MCF 10A (cell line): ENCODE data around the gene CLEC2D. TPM values are rescaled to one million over a fixed set of nuclear protein-coding genes. Genes with fewer than 3 reads are reported as not detected.

ENCODE experiments used
- BruUV-seq: library from RNA; stranded (reverse); fragments of 400-500 nt; replicated peaks from 2 replicates; lab custom pipeline; 2021; lab: Mats Ljungman, UMichigan
- CTCF ChIA-PET: fragments of 300-600 bp; sonication (Branson Sonifier 250); formaldehyde crosslinking; extraction: SDS; loops from one replicate; lab custom pipeline; 2021; ENCODE audit warnings: antibody characterized with exemption, inconsistent platforms; lab: Yijun Ruan, JAX
- POLR2A ChIA-PET: fragments of 300-600, 350-650 bp; sonication (Branson Sonifier 250); formaldehyde crosslinking; extraction: SDS; loops from one replicate; lab custom pipeline; 2020; ENCODE audit warnings: antibody characterized with exemption, inconsistent platforms; lab: Yijun Ruan, JAX
- DNase-seq: peaks from one replicate; pipeline ENCODE4 v3.0.0-alpha.2; 2018; ENCODE audit not compliant: unreplicated experiment
- H3K27ac Mint-ChIP-seq: one replicate; pipeline ENCODE4 v1.8.0; 2022; ENCODE audit warnings: mild to moderate bottlenecking, low read depth, mixed read lengths; ENCODE audit not compliant: unreplicated experiment
- H3K27me3 Mint-ChIP-seq: one replicate; pipeline ENCODE4 v1.8.0; 2022; ENCODE audit warnings: mixed read lengths; ENCODE audit not compliant: insufficient read depth, unreplicated experiment
- H3K36me3 Mint-ChIP-seq: one replicate; pipeline ENCODE4 v1.8.0; 2022; ENCODE audit warnings: mild to moderate bottlenecking, moderate library complexity, mixed read lengths; ENCODE audit not compliant: insufficient read depth, unreplicated experiment
- H3K4me1 Mint-ChIP-seq: one replicate; pipeline ENCODE4 v1.8.0; 2022; ENCODE audit warnings: mixed read lengths; ENCODE audit not compliant: insufficient read depth, unreplicated experiment
- H3K4me3 Mint-ChIP-seq: one replicate; pipeline ENCODE4 v1.8.0; 2022; ENCODE audit warnings: mild to moderate bottlenecking, moderate library complexity, mixed read lengths; ENCODE audit not compliant: unreplicated experiment
- H3K9me3 Mint-ChIP-seq: one replicate; pipeline ENCODE4 v1.8.0; 2022; ENCODE audit warnings: mixed read lengths; ENCODE audit not compliant: unreplicated experiment
- intact Hi-C: fragments of 100-400 bp; cut with micrococcal nuclease; formaldehyde crosslinking; loops from 2 replicates; pipeline ENCODE4 v1.14.1; 2022
- total RNA-seq: library from RNA; stranded (reverse); gene quantifications from 2 replicates; pipeline ENCODE4 v1.2.3, GENCODE V29; 2022
- TF ChIP-seq, protein P1 (sequence below): fragments of 200-600 bp; IDR thresholded peaks from one replicate; pipeline ENCODE4 v1.8.0; 2022; ENCODE audit warnings: antibody characterized with exemption, mild to moderate bottlenecking; ENCODE audit not compliant: unreplicated experiment

CLEC2D gene
- total RNA-seq, 1 experiment from 2014 or later = 5.1 TPM

DNA sequence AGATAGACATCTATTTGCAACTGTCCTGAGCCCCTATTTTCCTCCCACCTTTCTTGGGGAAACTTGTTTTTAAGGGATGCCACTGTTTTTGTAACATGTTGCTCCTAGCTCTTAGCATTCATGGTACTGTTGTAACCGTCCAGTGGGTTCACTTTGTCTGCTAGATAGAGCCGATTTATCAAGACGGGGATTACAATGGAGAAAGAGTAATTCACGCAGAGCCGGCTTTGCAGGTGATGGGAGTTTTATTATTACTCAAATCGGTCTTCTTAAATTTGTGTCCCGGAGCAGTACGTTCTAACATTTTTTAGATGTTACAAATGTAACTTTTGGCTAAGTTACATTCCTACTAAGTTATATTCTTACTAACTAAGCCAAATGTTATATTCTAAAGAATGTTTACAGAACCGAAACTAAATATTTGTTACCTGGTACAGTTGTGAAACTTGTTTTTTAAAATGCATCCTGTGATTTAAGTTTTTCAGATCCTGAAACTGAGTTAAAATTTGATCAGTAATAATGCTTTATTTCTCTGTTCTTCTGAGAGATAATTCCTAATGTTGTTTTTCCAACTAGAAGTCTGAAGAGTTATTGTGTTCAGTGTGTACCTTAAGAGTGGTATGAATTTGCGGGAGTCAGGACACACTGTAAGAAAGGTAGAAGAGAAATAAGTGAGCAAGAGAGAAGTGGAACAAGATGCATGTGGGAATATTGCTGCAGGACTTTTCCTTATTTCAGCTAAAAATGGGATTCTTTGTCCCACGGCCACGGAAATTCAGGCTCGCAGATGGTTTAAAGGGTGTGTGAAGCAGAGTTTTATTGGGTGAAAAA is 20.6 kb upstream of the CLEC2D start:
- intact Hi-C loops = no loop called here
- TF ChIP-seq, protein P1, sequence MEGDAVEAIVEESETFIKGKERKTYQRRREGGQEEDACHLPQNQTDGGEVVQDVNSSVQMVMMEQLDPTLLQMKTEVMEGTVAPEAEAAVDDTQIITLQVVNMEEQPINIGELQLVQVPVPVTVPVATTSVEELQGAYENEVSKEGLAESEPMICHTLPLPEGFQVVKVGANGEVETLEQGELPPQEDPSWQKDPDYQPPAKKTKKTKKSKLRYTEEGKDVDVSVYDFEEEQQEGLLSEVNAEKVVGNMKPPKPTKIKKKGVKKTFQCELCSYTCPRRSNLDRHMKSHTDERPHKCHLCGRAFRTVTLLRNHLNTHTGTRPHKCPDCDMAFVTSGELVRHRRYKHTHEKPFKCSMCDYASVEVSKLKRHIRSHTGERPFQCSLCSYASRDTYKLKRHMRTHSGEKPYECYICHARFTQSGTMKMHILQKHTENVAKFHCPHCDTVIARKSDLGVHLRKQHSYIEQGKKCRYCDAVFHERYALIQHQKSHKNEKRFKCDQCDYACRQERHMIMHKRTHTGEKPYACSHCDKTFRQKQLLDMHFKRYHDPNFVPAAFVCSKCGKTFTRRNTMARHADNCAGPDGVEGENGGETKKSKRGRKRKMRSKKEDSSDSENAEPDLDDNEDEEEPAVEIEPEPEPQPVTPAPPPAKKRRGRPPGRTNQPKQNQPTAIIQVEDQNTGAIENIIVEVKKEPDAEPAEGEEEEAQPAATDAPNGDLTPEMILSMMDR = no peak
- POLR2A ChIA-PET = interaction anchor here (0.7 to 2.2 kb wide), 9 partner anchors 9 to 302 kb away, joined by 3 to 18 read pairs (median 4); partner anchors contain the start of gene CLEC2B
- Mint-ChIP-seq H3K27ac (peak overlapping the region; percentile 66), H3K4me3 (peak overlapping the region; percentile 77), H3K4me1 (peaks cover 29% of the 10 kb centered on the region), H3K9me3 (no peaks in the 10 kb centered on the region), H3K36me3 (peaks cover 4% of the 10 kb centered on the region), H3K27me3 (no peaks in the 10 kb centered on the region)
- DNase-seq = no peak
- CTCF ChIA-PET = interaction anchor here (0.6 to 1.7 kb wide), 3 partner anchors 17 to 813 kb away, joined by 3 to 6 read pairs (median 4); no protein-coding TSS in a partner anchor
- BruUV-seq = no TSS peak

DNA sequence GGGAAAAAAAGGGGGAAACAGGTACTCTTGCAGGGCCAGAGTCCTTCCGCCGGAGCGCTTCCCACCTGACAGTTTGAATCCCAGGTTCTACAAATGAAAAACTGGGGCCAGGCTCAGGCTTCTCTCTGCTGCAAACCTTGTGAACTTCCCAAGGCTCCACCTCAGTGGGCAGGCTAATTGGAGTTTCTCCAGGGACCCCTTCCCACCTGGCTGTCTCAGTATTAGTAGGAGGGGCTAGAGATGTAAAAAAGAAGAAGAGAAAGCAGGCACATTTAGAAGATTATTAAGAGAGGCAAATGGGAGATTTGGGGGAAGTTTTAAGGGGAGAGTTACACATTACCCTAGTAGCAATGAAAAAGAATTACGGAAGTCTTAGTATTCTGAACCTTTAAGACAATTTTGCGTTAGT is 20.0 kb upstream of the CLEC2D start:
- peak overlapping the region; percentile 77 for H3K4me3 Mint-ChIP-seq
- TF ChIP-seq, protein P1 = no peak
- peak overlapping the region; percentile 66 for H3K27ac Mint-ChIP-seq
- H3K27me3 Mint-ChIP-seq = no peaks in the 10 kb centered on the region
- DNase-seq = peak; percentile 60
- H3K9me3 Mint-ChIP-seq = no peaks in the 10 kb centered on the region
- intact Hi-C loops = no loop called here
- CTCF ChIA-PET = no interaction called here
- H3K4me1 Mint-ChIP-seq = peaks cover 29% of the 10 kb centered on the region
- BruUV-seq = no TSS peak
- POLR2A ChIA-PET = interaction anchor here (1.0 to 1.9 kb wide), 4 partner anchors 50 to 302 kb away, joined by 3 to 9 read pairs (median 4); no protein-coding TSS in a partner anchor
- H3K36me3 Mint-ChIP-seq = peaks cover 10% of the 10 kb centered on the region

DNA sequence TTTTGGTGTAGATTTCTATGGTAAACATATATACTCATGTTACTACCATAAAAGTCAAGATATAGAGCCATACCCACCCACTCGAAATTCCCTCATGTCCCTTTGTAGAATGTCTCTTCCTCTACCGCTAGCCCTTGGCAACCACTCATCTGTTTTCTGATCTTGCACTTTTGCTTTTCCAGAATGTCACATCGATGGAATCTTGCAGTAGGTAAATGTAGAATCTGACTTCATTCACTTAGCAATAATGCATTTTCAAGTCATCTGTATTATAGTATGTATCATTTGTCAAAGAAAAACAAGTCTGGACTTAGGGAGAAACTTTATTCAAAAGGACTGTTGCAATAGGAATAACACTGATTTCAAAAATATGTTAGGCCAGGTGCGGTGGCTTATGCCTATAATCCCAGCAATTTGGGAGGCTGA is 19.3 kb upstream of the CLEC2D start:
- DNase-seq = peak; percentile 43
- intact Hi-C loops = no loop called here
- POLR2A ChIA-PET = interaction anchor here (0.6 to 1.9 kb wide), 5 partner anchors 31 to 303 kb away, joined by 3 to 9 read pairs (median 4); partner anchors contain the start of gene CLEC2B
- no TSS peak for BruUV-seq
- Mint-ChIP-seq H3K27ac (peak overlapping the region; percentile 66), H3K4me1 (peaks cover 29% of the 10 kb centered on the region), H3K27me3 (no peaks in the 10 kb centered on the region), H3K9me3 (no peaks in the 10 kb centered on the region), H3K36me3 (peaks cover 13% of the 10 kb centered on the region), H3K4me3 (peak overlapping the region; percentile 77)
- TF ChIP-seq, protein P1 = no peak
- CTCF ChIA-PET = interaction anchor here (0.6 kb wide), 1 partner anchor 106 kb away, joined by 4 read pairs; no protein-coding TSS in a partner anchor

DNA sequence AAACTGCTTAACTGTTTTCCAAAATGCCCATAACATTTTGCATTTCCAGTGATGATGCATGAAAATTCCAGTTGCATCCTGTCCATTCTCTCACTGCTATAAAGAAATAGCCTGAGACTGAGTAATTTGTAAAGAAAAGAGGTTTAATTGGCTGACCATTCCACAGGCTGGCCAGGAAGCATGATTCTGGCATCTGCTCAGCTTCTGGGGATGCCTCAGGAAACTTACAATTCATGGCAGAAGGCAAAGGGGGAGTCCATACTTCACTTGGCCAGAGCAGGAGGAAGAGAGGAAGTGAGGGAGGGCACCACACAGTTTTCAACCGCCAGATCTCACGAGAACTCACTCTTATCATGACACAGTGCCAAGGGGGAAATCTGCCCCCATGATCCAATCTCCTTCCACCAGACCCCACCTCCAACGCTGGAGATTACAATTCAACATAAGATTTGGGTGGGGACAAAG is 18.2 kb upstream of the CLEC2D start:
- TF ChIP-seq, protein P1 = no peak
- CTCF ChIA-PET = no interaction called here
- Mint-ChIP-seq H3K27me3 (no peaks in the 10 kb centered on the region), H3K27ac (peak overlapping the region; percentile 66), H3K4me1 (peaks cover 29% of the 10 kb centered on the region), H3K9me3 (no peaks in the 10 kb centered on the region), H3K36me3 (peaks cover 24% of the 10 kb centered on the region), H3K4me3 (peak overlapping the region; percentile 77)
- POLR2A ChIA-PET = interaction anchor here (0.6 to 1.9 kb wide), 9 partner anchors 15 to 562 kb away, joined by 3 to 9 read pairs (median 3); partner anchors contain the start of genes CLEC2B and GABARAPL1
- peak; percentile 36 for DNase-seq
- intact Hi-C loops = no loop called here
- no TSS peak for BruUV-seq
